Measurements from ENCODE around the gene CFHR4.

DNA sequence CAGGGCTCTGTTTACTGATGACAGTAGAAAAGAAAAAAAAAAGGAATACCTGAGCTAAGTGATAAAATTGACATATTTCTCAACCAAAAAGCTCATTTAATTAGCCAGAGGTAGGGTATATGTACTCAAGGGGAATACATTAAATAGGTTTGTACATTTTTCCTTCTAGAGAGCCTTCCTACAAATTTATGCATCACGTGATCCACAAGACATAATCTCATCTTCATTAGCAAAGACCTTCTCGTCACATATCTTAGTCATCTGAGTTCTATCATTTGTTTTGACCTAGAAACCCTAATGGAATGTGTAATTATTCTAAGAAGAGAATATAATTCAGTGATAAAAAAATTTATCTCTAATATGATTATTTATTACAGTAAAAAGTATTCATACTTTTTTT, 30.7 kb upstream of the CFHR4 start:
- TF ChIP-seq, protein P1, sequence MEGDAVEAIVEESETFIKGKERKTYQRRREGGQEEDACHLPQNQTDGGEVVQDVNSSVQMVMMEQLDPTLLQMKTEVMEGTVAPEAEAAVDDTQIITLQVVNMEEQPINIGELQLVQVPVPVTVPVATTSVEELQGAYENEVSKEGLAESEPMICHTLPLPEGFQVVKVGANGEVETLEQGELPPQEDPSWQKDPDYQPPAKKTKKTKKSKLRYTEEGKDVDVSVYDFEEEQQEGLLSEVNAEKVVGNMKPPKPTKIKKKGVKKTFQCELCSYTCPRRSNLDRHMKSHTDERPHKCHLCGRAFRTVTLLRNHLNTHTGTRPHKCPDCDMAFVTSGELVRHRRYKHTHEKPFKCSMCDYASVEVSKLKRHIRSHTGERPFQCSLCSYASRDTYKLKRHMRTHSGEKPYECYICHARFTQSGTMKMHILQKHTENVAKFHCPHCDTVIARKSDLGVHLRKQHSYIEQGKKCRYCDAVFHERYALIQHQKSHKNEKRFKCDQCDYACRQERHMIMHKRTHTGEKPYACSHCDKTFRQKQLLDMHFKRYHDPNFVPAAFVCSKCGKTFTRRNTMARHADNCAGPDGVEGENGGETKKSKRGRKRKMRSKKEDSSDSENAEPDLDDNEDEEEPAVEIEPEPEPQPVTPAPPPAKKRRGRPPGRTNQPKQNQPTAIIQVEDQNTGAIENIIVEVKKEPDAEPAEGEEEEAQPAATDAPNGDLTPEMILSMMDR (IDR thresholded peaks at IDR 0.05): no peak
- no peak for TF ChIP-seq POLR2A (IDR thresholded peaks at IDR 0.05)
